Measurements from ENCODE around the gene B4GALNT3. TPM values are rescaled to one million over a fixed set of nuclear protein-coding genes. Genes with fewer than 3 reads are reported as not detected.

The B4GALNT3 gene
- total RNA-seq, 4 donors from 2014 or later = 30.7 to 66.2 (median 35.0) TPM

- no peak for TF ChIP-seq POLR2A (IDR thresholded peaks at IDR 0.05)
- DNase-seq (ENCODE audit: low spot score in 2 of 2) = no peak
- H3K4me3 ChIP-seq = no peak overlapping the region
- H3K27me3 ChIP-seq = no peaks in the 10 kb centered on the region
- H3K9me3 ChIP-seq = no peaks in the 10 kb centered on the region
- H3K36me3 ChIP-seq = no peaks in the 10 kb centered on the region
- 14% methylated on average over 5 of the region's 5 CpGs for WGBS
- H3K4me1 ChIP-seq = peaks cover 30% of the 10 kb centered on the region
- H3K27ac ChIP-seq = peak overlapping the region; percentile 36
Observed at GRCh38 chr12:607541-608001, 147.8 kb downstream of the B4GALNT3 start.

GRCh38 chr12:608413-608812 lies 148.7 kb downstream of the B4GALNT3 start:
- H3K4me3 ChIP-seq = no peak overlapping the region
- peaks cover 30% of the 10 kb centered on the region for H3K4me1 ChIP-seq
- no peak overlapping the region for H3K27ac ChIP-seq
- no peak for DNase-seq (ENCODE audit: low spot score in 2 of 2)
- no peaks in the 10 kb centered on the region for H3K27me3 ChIP-seq
- H3K9me3 ChIP-seq = no peaks in the 10 kb centered on the region
- H3K36me3 ChIP-seq = no peaks in the 10 kb centered on the region
- WGBS = 98% methylated on average over 3 of the region's 3 CpGs
- TF ChIP-seq CTCF (IDR thresholded peaks at IDR 0.05) = no peak
- no peak for TF ChIP-seq POLR2AphosphoS5 (IDR thresholded peaks at IDR 0.05)
- TF ChIP-seq POLR2A (IDR thresholded peaks at IDR 0.05) = no peak
- no peak for TF ChIP-seq EP300 (IDR thresholded peaks at IDR 0.05)

- H3K27me3 ChIP-seq = no peaks in the 10 kb centered on the region
- no peaks in the 10 kb centered on the region for H3K9me3 ChIP-seq
- H3K4me1 ChIP-seq = peaks cover 32% of the 10 kb centered on the region
- 97% methylated on average over 58 of the region's 58 CpGs for WGBS
- no peaks in the 10 kb centered on the region for H3K36me3 ChIP-seq
- no peak for DNase-seq (ENCODE audit: low spot score in 2 of 2)
- no peak for TF ChIP-seq EP300 (IDR thresholded peaks at IDR 0.05)
- no peak for TF ChIP-seq CTCF (IDR thresholded peaks at IDR 0.05)
- no peak for TF ChIP-seq POLR2A (IDR thresholded peaks at IDR 0.05)
- TF ChIP-seq POLR2AphosphoS5 (IDR thresholded peaks at IDR 0.05) = no peak
- no peak overlapping the region for H3K27ac ChIP-seq
- no peak overlapping the region for H3K4me3 ChIP-seq
Observed at GRCh38 chr12:608921-609320, 149.2 kb downstream of the B4GALNT3 start.

DNA sequence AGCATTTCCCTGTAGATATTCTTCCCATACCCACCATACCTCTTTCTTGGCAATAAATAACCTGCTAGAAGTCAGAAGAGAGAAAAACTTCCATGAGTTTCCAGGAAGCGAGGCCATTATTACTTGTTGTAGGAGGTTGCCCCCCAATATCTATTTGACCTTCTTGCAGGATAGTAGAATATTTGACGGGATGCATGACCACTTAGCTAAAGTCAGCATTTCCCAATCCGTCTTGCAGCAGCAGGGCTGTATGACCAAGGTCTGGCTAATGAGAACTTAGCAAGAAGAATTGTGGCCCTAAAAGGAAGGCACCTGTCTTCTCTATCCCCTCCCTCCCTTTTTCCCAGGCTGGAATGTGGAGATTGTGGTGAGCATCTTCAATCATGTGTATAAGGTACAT lies 152.0 kb downstream of the B4GALNT3 start:
- Histone ChIP-seq H3K4me3 (no peak overlapping the region), H3K4me1 (peaks cover 56% of the 10 kb centered on the region), H3K27me3 (no peaks in the 10 kb centered on the region), H3K36me3 (no peaks in the 10 kb centered on the region), H3K27ac (no peak overlapping the region), H3K9me3 (no peaks in the 10 kb centered on the region)
- DNase-seq (ENCODE audit: low spot score in 2 of 2) = no peak
- 92% methylated on average over 3 of the region's 3 CpGs for WGBS
- TF ChIP-seq POLR2AphosphoS5 (IDR thresholded peaks at IDR 0.05) (no peak), POLR2A (IDR thresholded peaks at IDR 0.05) (no peak), EP300 (IDR thresholded peaks at IDR 0.05) (no peak), CTCF (IDR thresholded peaks at IDR 0.05) (no peak)

DNA sequence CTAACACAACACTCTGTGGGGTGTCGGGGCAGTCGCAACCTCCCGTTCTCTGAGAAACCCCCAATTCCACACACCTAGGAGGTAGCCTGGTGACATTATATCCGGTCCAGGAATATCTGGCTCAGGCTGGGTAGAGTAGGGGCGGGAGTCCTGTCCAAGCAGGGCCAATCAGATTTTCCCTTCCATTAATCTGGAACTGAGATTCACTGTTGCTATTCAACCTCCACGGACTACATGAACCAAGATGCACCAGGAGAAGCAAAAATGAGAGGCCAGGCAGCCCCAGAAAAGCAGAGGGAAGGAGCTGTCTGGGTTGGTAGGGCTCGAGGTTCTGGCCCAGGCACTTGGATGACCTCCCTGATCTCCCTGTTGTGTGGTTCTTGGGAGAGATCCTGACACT lies 152.6 kb downstream of the B4GALNT3 start:
- Histone ChIP-seq H3K4me3 (no peak overlapping the region), H3K36me3 (no peaks in the 10 kb centered on the region), H3K4me1 (peaks cover 50% of the 10 kb centered on the region), H3K9me3 (no peaks in the 10 kb centered on the region), H3K27me3 (no peaks in the 10 kb centered on the region), H3K27ac (no peak overlapping the region)
- no peak for TF ChIP-seq POLR2A (IDR thresholded peaks at IDR 0.05)
- WGBS = 89% methylated on average over 7 of the region's 7 CpGs
- no peak for DNase-seq (ENCODE audit: low spot score in 2 of 2)

DNA sequence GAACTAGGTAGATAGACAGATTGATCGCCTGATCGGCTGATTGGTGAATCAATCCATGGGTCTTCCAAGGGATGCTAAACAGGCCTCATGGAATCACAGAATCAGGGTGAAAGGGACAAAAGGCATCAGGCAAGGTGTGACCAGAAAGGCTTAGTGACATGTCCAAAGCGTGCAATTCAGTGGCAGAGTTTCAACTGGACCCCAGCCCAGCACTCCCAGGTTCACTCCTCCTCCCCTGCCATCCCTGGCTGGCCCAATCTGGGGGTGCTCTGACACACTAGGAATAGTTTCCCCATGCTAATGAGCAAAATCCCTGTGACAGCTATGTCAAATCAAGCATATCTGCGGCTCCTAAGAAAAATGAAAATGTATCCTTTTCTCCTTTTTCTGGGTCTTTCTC lies 153.1 kb downstream of the B4GALNT3 start:
- no peak overlapping the region for H3K4me3 ChIP-seq
- H3K27ac ChIP-seq = no peak overlapping the region
- no peaks in the 10 kb centered on the region for H3K27me3 ChIP-seq
- no peak for TF ChIP-seq CTCF (IDR thresholded peaks at IDR 0.05)
- TF ChIP-seq POLR2AphosphoS5 (IDR thresholded peaks at IDR 0.05) = no peak
- TF ChIP-seq EP300 (IDR thresholded peaks at IDR 0.05) = no peak
- no peak for TF ChIP-seq POLR2A (IDR thresholded peaks at IDR 0.05)
- no peaks in the 10 kb centered on the region for H3K36me3 ChIP-seq
- 94% methylated on average over 4 of the region's 4 CpGs for WGBS
- H3K4me1 ChIP-seq = peaks cover 45% of the 10 kb centered on the region
- no peak for DNase-seq (ENCODE audit: low spot score in 2 of 2)
- no peaks in the 10 kb centered on the region for H3K9me3 ChIP-seq

Other genes with a start within 250 kb of the B4GALNT3 start
- gene SLC6A12, start 245.8 kb upstream of the B4GALNT3 start, total RNA-seq = 1 to 10 TPM in 2 of 4 donors, not detected in 2; 3.1 to 6.0 TPM
- gene SLC6A13, start 197.1 kb upstream of the B4GALNT3 start, total RNA-seq = not detected
- gene KDM5A, start 70.6 kb upstream of the B4GALNT3 start, total RNA-seq = 100 to 1,000 TPM in 2 of 4 donors, 10 to 100 TPM in 2; 43.1 to 126 (median 92.1) TPM
- 1 to 10 TPM; 5.1 to 9.7 (median 6.8) TPM for gene CCDC77, start 58.3 kb upstream of the B4GALNT3 start, total RNA-seq
- gene NINJ2, start 203.5 kb downstream of the B4GALNT3 start, total RNA-seq = 10 to 100 TPM in 2 of 4 donors, 1 to 10 TPM in 2; 7.6 to 20.9 (median 12.6) TPM